AG09309 (cell line): ENCODE measurements around the gene HDAC7.

Source experiments
- DNase-seq: peaks from one replicate; pipeline ENCODE4 v3.0.0-alpha.2; 2010; ENCODE audit warnings: low read depth
- H3K4me3 ChIP-seq: 2 replicates; pipeline ENCODE4 v1.5.1; 2011; ENCODE audit warnings: mild to moderate bottlenecking, low read depth, low read length, moderate library complexity; ENCODE audit not compliant: control insufficient read depth
- TF ChIP-seq, protein P1 (sequence below): IDR thresholded peaks from 2 replicates; pipeline ENCODE4 v1.5.1; 2011; ENCODE audit warnings: mild to moderate bottlenecking, low read depth, low read length, inconsistent platforms; ENCODE audit not compliant: insufficient read depth, control insufficient read depth; ENCODE audit errors: missing control alignments

HDAC7 gene

DNA sequence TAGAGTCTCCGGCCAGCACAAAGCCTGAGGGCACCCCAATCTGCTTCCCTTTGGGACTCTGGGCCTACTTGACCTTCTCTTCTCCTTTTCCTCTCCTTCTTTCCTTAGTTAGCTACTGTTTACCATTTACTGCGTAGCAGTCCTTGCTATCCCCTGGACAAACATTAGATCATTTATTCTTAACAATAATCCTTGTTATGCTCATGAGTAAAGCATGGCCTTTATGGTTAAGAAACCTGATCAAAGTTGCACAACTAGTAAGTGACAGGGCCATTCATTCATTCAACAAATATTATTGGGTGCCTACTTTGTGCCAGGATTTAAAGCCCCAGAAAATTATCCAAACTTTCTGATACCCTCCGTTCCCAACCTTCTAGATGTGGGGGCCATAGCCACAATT, 3.2 kb upstream of the HDAC7 start:
- no peak for DNase-seq
- TF ChIP-seq, protein P1, sequence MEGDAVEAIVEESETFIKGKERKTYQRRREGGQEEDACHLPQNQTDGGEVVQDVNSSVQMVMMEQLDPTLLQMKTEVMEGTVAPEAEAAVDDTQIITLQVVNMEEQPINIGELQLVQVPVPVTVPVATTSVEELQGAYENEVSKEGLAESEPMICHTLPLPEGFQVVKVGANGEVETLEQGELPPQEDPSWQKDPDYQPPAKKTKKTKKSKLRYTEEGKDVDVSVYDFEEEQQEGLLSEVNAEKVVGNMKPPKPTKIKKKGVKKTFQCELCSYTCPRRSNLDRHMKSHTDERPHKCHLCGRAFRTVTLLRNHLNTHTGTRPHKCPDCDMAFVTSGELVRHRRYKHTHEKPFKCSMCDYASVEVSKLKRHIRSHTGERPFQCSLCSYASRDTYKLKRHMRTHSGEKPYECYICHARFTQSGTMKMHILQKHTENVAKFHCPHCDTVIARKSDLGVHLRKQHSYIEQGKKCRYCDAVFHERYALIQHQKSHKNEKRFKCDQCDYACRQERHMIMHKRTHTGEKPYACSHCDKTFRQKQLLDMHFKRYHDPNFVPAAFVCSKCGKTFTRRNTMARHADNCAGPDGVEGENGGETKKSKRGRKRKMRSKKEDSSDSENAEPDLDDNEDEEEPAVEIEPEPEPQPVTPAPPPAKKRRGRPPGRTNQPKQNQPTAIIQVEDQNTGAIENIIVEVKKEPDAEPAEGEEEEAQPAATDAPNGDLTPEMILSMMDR, result no peak
- H3K4me3 ChIP-seq, result no peak overlapping the region

DNA sequence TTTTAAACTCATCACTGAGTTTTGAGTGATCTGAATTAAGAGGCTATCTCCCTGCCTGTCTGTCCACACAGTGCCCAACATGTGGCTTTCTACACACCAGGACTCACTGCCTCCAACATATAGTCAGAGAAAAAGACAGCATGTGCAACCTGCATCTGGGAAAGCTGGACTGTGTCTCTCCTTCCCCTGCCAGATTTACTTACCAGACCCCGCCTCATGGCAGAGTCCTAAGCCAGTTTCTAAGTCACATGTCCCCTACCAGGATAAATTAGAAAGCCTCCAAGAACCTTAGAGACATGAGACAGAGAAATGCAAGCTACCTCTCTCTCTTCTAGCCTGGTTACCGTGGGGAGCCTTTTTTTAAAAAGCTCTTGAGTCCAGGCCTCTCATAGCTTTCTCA, 2.7 kb upstream of the HDAC7 start:
- no peak overlapping the region for H3K4me3 ChIP-seq
- DNase-seq, result no peak
- TF ChIP-seq, protein P1, result no peak

DNA sequence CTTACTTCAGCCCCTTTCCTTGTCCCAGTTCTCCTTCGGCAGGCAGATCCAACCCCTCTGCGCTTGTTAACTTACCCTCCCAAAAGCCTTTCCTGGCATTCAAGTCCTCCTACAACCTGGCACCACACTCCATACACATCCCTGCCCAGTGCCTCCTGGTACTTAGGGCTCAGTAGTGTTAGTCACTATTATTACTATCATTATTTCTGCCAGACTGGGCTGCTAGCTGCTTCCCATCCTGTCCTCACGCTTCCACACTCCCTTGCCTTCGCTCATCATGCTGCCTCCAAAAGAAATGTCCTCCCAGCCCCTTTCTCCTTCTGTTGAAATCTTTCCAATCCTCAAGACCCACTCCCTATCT, 1.6 kb upstream of the HDAC7 start:
- TF ChIP-seq, protein P1, result no peak
- H3K4me3 ChIP-seq, result no peak overlapping the region
- DNase-seq, result no peak

DNA sequence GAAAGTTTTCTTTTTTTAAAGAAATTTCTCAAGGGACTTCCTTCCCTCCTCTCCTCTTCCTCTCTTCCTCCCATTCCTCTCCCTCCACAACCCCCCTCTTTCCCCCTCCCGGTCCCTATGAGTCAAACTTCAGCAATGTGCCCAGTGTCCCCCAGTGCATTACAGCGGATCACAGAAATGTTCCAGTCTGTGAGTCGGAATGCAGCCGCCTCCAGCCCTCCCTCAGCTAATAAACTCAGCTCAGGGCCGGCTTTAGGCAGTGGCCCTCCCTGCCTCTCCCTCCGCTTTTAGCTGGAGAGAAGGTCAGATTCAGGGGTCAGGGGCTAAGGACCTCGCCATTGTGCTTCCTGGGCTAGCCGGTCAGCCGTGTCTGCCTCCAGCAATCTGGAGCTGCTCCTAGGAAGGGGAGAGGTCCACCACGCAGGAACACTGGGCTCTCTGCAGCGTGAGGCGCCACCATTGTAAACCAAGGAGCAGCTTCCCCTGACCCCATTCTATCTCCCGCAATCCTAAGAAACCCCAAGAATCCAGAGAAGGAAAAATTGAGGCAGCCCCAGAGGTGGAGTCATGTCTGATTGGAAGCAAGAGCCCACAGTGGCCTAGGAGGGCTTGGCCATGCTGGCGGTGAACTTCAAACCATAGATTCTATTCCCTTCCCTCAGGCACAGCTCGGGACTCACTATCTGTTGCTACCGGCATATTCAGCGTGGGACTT, 1.1 kb upstream of the HDAC7 start:
- peak overlapping the region; percentile 95 for H3K4me3 ChIP-seq
- DNase-seq, result peak; percentile 87
- TF ChIP-seq, protein P1, result no peak

DNA sequence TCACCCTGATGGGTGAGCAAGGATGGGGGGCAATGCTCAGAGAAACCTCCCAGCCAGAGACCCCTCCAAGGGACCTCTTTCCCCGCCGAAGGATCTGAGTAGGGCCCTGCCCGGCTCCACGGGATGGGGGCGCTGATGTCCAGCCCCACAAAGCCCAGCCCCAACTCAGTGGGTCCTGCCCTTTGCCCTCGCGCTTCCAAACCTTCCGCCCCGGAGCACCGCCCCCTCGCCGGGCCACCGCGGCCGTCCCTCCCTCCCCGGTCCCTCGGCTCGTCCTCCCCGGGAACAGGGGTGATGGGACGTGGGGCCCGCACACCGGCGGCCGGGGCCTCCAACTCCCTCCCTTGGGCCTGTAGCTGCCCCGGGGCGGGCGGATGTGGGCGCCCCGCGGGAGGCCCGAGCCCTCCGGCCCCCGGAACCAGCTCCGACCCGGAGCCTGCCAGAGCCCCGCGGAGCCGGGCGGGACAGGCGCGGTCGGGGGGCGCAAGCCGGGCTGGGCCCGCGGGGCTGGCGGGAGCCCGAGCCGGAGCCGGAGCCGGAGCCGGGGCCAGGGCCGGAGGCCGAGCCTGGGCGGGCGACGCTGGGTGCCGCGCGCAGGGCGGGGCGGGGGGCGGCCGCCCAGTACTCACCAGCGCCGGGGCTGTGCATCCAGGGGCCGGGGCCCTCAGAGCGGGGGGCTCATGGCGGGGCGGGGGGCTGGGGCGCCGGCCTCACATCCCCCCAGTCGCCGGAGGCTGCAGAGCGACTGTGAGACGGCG, 386 bp downstream of the HDAC7 start:
- TF ChIP-seq, protein P1, result peak; percentile 38

DNA sequence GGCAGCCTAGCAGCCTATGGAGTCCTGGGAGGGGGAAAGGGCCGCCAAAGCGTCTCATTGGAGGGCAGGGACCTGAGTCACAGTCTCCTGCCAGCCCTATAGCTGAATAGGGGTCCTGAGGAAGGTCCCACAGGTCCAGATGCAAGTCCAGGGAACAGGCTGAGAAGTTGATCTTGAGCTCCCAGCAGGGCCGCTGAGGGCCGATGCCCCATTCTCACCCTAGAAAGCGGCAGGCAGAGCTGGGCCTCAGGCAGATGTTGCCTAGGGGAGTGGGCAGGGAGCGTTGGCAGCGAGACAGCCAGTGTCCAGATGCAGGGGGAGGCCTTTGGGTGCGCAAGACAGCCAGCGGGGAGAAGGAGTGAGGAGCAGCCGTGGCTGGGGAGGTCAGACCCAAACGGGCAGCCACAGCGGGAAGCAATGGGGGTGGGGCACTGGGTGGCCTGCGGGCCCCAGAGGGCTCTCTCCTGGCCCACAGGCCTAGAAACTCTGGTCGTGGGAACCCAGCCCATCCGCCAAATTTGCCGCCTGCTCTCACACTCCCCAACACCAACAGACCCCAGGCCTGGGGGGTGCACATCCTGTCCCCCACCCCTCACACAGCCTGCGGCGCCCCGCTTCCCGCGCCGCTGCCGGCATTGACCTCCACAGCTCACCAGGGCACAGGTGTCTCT, 1.1 kb downstream of the HDAC7 start:
- no peak for DNase-seq
- peak overlapping the region; percentile 95 for H3K4me3 ChIP-seq
- TF ChIP-seq, protein P1, result no peak

More for the DNA sequence above, 386 bp downstream of the HDAC7 start:
- peak overlapping the region; percentile 95 for H3K4me3 ChIP-seq
- DNase-seq, result no peak
